ENCODE results near the gene FGD3.
A peak's percentile ranks its signal among the peaks of the same experiment; 100 is the strongest.

FGD3 gene

DNA sequence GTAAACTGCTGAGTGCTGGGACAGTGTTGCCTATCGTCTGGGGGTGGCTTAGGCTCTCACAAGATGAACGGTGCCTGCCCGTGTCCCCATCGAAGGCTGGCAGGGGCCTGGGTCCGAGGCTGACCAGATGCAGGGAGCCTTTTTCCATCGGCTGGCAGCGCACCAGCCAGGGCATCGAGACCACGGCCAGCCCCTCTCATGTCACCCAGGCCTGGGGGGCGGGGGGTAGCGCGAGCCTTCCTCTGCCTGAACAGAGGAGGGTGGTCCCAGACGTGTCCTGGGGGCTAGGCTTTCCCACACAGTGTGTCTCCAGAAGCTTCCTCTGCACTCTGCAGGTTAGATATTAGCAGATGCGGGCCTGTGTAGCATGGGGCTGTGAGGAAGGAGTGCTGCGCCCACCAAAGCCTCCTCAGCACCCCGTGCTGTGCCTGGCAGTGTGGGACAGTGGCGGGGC, 17.3 kb downstream of the FGD3 start:
- no peak for DNase-seq (ENCODE audit: low read depth)
- peak overlapping the region; percentile 75 for H3K4me3 ChIP-seq (ENCODE audit: low read depth, low read length)
- TF ChIP-seq, protein P1, sequence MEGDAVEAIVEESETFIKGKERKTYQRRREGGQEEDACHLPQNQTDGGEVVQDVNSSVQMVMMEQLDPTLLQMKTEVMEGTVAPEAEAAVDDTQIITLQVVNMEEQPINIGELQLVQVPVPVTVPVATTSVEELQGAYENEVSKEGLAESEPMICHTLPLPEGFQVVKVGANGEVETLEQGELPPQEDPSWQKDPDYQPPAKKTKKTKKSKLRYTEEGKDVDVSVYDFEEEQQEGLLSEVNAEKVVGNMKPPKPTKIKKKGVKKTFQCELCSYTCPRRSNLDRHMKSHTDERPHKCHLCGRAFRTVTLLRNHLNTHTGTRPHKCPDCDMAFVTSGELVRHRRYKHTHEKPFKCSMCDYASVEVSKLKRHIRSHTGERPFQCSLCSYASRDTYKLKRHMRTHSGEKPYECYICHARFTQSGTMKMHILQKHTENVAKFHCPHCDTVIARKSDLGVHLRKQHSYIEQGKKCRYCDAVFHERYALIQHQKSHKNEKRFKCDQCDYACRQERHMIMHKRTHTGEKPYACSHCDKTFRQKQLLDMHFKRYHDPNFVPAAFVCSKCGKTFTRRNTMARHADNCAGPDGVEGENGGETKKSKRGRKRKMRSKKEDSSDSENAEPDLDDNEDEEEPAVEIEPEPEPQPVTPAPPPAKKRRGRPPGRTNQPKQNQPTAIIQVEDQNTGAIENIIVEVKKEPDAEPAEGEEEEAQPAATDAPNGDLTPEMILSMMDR (IDR thresholded peaks at IDR 0.05; ENCODE audit: insufficient read depth, low read depth, low read length, missing control alignments) = no peak

DNA sequence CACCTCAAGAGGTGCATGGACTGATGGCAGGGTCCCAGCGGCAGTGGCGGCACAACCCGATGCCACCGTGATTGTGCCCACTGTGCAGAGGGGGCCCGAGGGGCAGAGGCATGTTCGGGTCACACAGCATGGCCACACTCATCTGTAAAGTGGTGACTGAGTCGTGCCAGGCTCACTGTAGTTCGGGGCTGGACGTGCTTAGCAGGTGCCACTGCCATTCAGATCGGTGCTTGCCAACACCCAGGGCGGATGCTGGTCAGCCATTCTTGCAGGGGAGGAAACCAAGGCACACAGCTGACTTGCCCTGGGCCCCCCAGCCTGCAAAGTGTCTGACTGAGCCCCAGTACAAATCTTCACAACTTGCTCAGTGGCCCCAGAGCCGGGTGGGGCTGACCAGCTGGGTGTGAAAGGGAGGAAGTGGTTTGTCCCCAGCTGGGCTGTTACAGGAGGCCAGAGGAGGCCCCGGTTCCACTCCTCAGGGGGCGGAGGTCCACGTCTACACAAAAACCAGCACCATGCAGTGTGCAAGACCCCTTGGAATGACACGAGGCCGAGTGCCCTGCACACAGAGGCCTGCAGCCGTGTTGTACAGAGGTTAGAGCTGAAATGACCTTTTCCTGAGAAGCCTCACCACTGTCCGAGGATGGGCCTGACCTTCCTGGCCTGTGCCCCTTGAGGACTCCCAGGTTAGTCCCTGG, 17.9 kb downstream of the FGD3 start:
- H3K4me3 ChIP-seq (ENCODE audit: low read depth, low read length) = peak overlapping the region; percentile 75
- DNase-seq (ENCODE audit: low read depth) = peak; percentile 59
- TF ChIP-seq, protein P1 (IDR thresholded peaks at IDR 0.05; ENCODE audit: insufficient read depth, low read depth, low read length, missing control alignments) = no peak

DNA sequence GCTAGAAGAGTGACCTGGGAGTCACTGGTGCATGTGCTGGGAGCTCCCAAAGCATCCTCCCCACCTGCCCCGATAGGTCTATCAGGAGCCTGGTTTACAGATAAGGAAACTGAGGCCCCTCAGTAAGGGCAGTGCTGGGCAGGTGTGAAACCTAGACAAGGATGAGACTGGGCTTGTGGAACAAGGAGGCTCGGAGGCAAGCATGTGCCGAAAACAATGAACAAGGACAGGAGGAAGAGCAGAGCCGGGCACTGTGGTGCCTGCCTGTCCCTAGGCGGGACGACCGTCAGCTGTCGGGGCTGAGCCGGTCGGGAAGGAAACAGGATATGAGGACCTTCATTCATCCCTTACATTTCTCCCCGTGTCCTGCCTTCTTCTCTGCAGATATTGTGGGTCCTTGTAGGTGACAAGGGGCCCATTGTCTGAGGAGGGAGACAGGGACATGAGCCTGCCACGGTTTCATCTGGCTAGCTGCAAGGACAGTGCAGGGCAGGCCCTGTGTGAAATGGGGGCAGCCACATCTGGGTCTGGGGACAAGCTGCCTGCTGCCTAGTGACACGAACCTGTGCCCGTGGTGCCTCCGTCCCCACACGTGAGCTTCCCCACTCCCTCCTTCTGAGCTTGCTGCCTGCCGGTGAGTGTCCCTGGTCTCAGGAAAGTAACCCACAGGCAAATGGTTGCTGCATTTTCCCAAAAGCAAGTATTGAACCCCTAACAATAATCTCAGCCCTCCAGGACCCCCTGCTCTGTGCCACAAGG, 18.6 kb downstream of the FGD3 start:
- H3K4me3 ChIP-seq (ENCODE audit: low read depth, low read length) = peak overlapping the region; percentile 75
- no peak for DNase-seq (ENCODE audit: low read depth)
- TF ChIP-seq, protein P1 (IDR thresholded peaks at IDR 0.05; ENCODE audit: insufficient read depth, low read depth, low read length, missing control alignments) = no peak

DNA sequence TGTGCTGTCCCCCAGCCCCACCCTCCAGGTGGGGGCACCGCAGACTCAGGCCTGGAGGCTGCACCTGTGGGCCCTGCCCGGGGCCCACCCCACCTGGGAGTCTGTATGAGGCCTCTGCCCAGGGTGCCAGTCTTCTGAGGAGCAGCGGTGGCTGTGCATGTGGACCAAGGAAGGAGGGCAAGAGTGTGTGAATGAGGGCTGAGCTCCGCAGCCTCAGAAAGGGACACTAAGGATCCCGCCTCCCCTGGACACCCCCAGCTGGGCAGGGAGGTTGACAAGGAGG, 19.1 kb downstream of the FGD3 start:
- TF ChIP-seq, protein P1 (IDR thresholded peaks at IDR 0.05; ENCODE audit: insufficient read depth, low read depth, low read length, missing control alignments) = no peak
- DNase-seq (ENCODE audit: low read depth) = no peak
- H3K4me3 ChIP-seq (ENCODE audit: low read depth, low read length) = no peak overlapping the region

DNA sequence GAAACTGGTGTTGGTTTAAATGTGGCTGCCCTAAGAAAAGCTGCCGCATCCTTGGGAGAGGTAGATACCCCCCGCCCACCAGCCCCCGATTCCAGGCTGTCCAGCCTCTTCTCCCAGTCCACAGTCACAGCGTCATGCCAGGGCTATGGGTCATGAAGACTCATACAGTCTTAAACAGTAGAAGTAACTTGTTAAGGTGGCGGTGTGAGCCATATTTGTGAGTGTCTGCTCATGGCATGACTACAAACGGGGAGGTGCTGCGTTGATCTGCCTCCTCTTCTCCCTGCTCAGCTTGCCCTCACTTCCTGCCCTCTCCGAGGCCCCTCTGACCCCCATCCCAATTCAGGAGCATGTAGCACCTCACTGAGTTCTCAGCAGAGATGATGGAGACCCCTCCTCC, 20.8 kb downstream of the FGD3 start:
- DNase-seq (ENCODE audit: low read depth) = no peak
- no peak overlapping the region for H3K4me3 ChIP-seq (ENCODE audit: low read depth, low read length)
- TF ChIP-seq, protein P1 (IDR thresholded peaks at IDR 0.05; ENCODE audit: insufficient read depth, low read depth, low read length, missing control alignments) = no peak

DNA sequence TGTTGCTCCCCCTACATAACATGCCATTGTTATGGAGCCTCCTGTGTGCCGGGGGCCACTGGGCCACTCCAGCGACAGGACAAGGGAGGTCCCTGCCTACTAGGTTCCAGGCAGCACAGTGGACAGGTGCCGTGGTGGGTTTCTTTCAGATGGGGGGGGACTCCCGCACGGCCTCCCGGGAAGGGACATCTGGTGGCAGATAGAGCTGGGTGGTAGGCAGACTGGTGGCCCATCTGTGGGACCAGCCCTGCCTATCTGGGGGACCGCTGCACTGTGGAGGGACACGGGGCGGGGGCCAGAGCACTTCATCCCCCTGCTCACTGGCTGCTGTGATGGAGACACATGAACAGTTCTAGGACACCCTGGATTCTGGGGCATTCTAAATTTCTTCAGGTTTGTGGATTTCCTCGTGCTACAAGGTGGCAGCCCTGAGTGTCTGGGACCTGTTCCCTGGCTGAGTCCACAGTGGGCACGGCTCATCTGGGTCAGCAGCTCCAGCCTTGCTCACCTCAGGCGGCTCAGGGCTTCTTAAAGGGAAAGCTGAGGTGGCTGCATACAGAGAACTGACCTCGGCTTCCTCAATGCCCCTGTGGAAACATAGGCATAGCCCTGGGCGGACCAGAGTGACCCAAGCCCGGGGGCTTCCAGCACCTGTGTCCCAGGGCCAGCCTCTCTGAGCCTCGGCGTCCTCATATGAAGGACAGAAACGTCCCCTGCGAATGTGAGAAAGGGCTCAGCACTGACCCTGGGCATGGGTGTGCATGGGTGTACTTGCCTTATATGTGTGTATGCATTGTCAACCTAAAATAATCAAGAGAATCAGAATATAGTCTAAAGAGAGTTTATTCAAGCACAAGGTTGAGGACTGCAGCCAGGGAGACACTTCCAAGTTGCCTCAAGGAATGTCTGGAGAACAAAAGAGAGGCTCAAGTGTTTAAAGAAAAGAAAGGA, 22.5 kb downstream of the FGD3 start:
- no peak overlapping the region for H3K4me3 ChIP-seq (ENCODE audit: low read depth, low read length)
- TF ChIP-seq, protein P1 (IDR thresholded peaks at IDR 0.05; ENCODE audit: insufficient read depth, low read depth, low read length, missing control alignments) = no peak
- no peak for DNase-seq (ENCODE audit: low read depth)
